GM23338 (cell line): Measurements from ENCODE around the gene GRM4. TPM values are rescaled to one million over a fixed set of nuclear protein-coding genes. Genes with fewer than 3 reads are reported as not detected.

Experiments used
- ATAC-seq: fragments of 200-7000 bp; cut with Tn5 transposase; 3 replicates; pipeline ENCODE4 v1.9.1; 2020
- DNase-seq: peaks from one replicate; pipeline ENCODE4 v3.0.0-alpha.2; 2015; ENCODE audit warnings: low spot score
- H2AFZ ChIP-seq: fragments of 200-600 bp; sonication (generic); 2 replicates; pipeline ENCODE4 v1.8.0; 2016; ENCODE audit warnings: antibody characterized with exemption, mild to moderate bottlenecking, moderate library complexity
- H3F3A ChIP-seq: fragments of 200-600 bp; sonication (generic); replicated peaks from 2 replicates; pipeline ENCODE4 v1.8.0; 2017; ENCODE audit warnings: antibody characterized with exemption, mixed run types, low read depth
- H3K27ac ChIP-seq: fragments of 200-600 bp; sonication (generic); 2 replicates; pipeline ENCODE4 v1.6.1; 2016; ENCODE audit warnings: low read depth
- H3K27me3 ChIP-seq: fragments of 200-600 bp; sonication (generic); 2 replicates; pipeline ENCODE4 v1.8.0; 2016; ENCODE audit warnings: mild to moderate bottlenecking, mixed run types, moderate library complexity; ENCODE audit not compliant: insufficient read depth
- H3K36me3 ChIP-seq: fragments of 200-600 bp; sonication (generic); 2 replicates; pipeline ENCODE4 v1.8.0; 2016; ENCODE audit warnings: mild to moderate bottlenecking; ENCODE audit not compliant: insufficient read depth
- H3K4me1 ChIP-seq: fragments of 200-600 bp; sonication (generic); 2 replicates; pipeline ENCODE4 v1.8.0; 2016; ENCODE audit warnings: mild to moderate bottlenecking, moderate library complexity; ENCODE audit not compliant: insufficient read depth
- H3K4me2 ChIP-seq: fragments of 200-600 bp; sonication (generic); 2 replicates; pipeline ENCODE4 v1.7.1; 2017; ENCODE audit warnings: mixed run types
- H3K4me3 ChIP-seq: fragments of 200-600 bp; sonication (generic); 2 replicates; pipeline ENCODE4 v1.6.1; 2016; ENCODE audit warnings: mixed run types
- H3K79me2 ChIP-seq: fragments of 200-600 bp; sonication (generic); replicated peaks from 2 replicates; pipeline ENCODE4 v1.8.0; 2017; ENCODE audit warnings: mild to moderate bottlenecking; ENCODE audit not compliant: insufficient read depth
- H3K9me2 ChIP-seq: fragments of 200-600 bp; sonication (generic); 2 replicates; pipeline ENCODE4 v1.8.0; 2017; ENCODE audit not compliant: insufficient read depth
- H4K20me1 ChIP-seq: fragments of 200-600 bp; sonication (generic); replicated peaks from 2 replicates; pipeline ENCODE4 v1.8.0; 2017; ENCODE audit warnings: mild to moderate bottlenecking; ENCODE audit not compliant: insufficient read depth
- H3K27ac Mint-ChIP-seq: 2 replicates; pipeline ENCODE4 v1.8.0; 2020; ENCODE audit warnings: inconsistent platforms, mild to moderate bottlenecking, moderate library complexity, mixed read lengths
- H3K27me3 Mint-ChIP-seq: 3 replicates; pipeline ENCODE4 v1.8.0; 2022; ENCODE audit warnings: low read depth, mild to moderate bottlenecking, moderate library complexity, mixed read lengths, inconsistent platforms; ENCODE audit not compliant: insufficient read depth, poor library complexity
- H3K36me3 Mint-ChIP-seq: 3 replicates; pipeline ENCODE4 v1.8.0; 2021; ENCODE audit warnings: low read depth, mild to moderate bottlenecking, inconsistent platforms, moderate library complexity, mixed read lengths
- H3K4me1 Mint-ChIP-seq: 3 replicates; pipeline ENCODE4 v1.8.0; 2020; ENCODE audit warnings: mild to moderate bottlenecking, inconsistent platforms, mixed read lengths
- H3K4me3 Mint-ChIP-seq: 3 replicates; pipeline ENCODE4 v1.8.0; 2021; ENCODE audit warnings: moderate library complexity, mild to moderate bottlenecking, inconsistent platforms, mixed read lengths
- H3K9me3 Mint-ChIP-seq: 3 replicates; pipeline ENCODE4 v1.8.0; 2020; ENCODE audit warnings: moderate library complexity, mild to moderate bottlenecking, inconsistent platforms, mixed read lengths
- CREB1 ChIP-seq: fragments of 250-450 bp; sonication (Bioruptor Pico); IDR thresholded peaks from 2 replicates; pipeline ENCODE4 v1.5.0; 2020; ENCODE audit warnings: low read depth, mild to moderate bottlenecking, moderate library complexity
- EZH2 ChIP-seq: fragments of 200-600 bp; sonication (generic); IDR thresholded peaks from one replicate; pipeline ENCODE4 v1.8.0; 2017; ENCODE audit warnings: antibody characterized with exemption, mild to moderate bottlenecking, low read depth; ENCODE audit not compliant: unreplicated experiment
- EZH2phosphoT487 ChIP-seq: fragments of 200-600 bp; sonication (generic); IDR thresholded peaks from one replicate; pipeline ENCODE4 v1.8.1; 2018; ENCODE audit warnings: antibody characterized with exemption; ENCODE audit not compliant: unreplicated experiment
- JUNB ChIP-seq: IDR thresholded peaks from one replicate; pipeline ENCODE4 v1.6.1; 2016; ENCODE audit warnings: antibody characterized with exemption; ENCODE audit not compliant: unreplicated experiment
- NANOG ChIP-seq: IDR thresholded peaks from 2 replicates; pipeline ENCODE4 v1.6.1; 2016; ENCODE audit warnings: antibody characterized with exemption, borderline replicate concordance
- POLR2AphosphoS5 ChIP-seq: IDR thresholded peaks from 2 replicates; pipeline ENCODE4 v1.6.1; 2016; ENCODE audit warnings: antibody characterized with exemption, low read depth
- STAT1 ChIP-seq: IDR thresholded peaks from one replicate; pipeline ENCODE4 v1.6.1; 2016; ENCODE audit warnings: antibody characterized with exemption; ENCODE audit not compliant: unreplicated experiment
- ZNF114 ChIP-seq: fragments of 250-450 bp; sonication (Bioruptor Pico); IDR thresholded peaks from 2 replicates; pipeline ENCODE4 v1.5.0; 2020; ENCODE audit warnings: mild to moderate bottlenecking, moderate library complexity
- ZNF331 ChIP-seq: fragments of 250-450 bp; sonication (Bioruptor Pico); IDR thresholded peaks from 2 replicates; pipeline ENCODE4 v1.5.0; 2020; ENCODE audit warnings: low read depth, mild to moderate bottlenecking, moderate library complexity
- polyA plus RNA-seq: library from polyadenylated mRNA; unstranded; fragments of >200 nt; fragmentation: Nextera tagmentation; extraction: Ambion mirVana; gene quantifications from 2 replicates; pipeline ENCODE4 v1.2.1, GENCODE V29; 2016
- total RNA-seq: library from RNA; depleted of rRNA; stranded (reverse); fragments of >200 nt; shearing (Covaris generic); gene quantifications from 2 replicates; pipeline ENCODE4 v1.2.3, GENCODE V29; 2014
- TF ChIP-seq, protein P1 (sequence below): fragments of 250-450 bp; sonication (Bioruptor Pico); IDR thresholded peaks from 2 replicates; pipeline ENCODE4 v1.5.0; 2020; ENCODE audit warnings: mild to moderate bottlenecking, moderate library complexity
- TF ChIP-seq, protein P2 (sequence below): IDR thresholded peaks from one replicate; pipeline ENCODE4 v1.6.1; 2018; ENCODE audit warnings: antibody characterized with exemption; ENCODE audit not compliant: unreplicated experiment
- TF ChIP-seq, protein P3 (sequence below): IDR thresholded peaks from 2 replicates; pipeline ENCODE4 v1.6.1; 2016; ENCODE audit warnings: antibody characterized with exemption
- TF ChIP-seq, protein P4 (sequence below), 2 experiments: fragments of 200-600 bp in 1 of 2; sonication (generic) in 1 of 2; conservative IDR thresholded peaks; 2 replicates each; pipeline versions ENCODE4 v1.5.1 to v1.6.1; 2016 to 2017; ENCODE audit warnings: antibody characterized with exemption in 2 of 2, low read depth in 2 of 2, mild to moderate bottlenecking in 2 of 2, moderate library complexity in 1 of 2

The GRM4 gene
- total and polyA plus RNA-seq, 2 experiments from 2014 or later = 7.0 to 30.6 TPM

DNA sequence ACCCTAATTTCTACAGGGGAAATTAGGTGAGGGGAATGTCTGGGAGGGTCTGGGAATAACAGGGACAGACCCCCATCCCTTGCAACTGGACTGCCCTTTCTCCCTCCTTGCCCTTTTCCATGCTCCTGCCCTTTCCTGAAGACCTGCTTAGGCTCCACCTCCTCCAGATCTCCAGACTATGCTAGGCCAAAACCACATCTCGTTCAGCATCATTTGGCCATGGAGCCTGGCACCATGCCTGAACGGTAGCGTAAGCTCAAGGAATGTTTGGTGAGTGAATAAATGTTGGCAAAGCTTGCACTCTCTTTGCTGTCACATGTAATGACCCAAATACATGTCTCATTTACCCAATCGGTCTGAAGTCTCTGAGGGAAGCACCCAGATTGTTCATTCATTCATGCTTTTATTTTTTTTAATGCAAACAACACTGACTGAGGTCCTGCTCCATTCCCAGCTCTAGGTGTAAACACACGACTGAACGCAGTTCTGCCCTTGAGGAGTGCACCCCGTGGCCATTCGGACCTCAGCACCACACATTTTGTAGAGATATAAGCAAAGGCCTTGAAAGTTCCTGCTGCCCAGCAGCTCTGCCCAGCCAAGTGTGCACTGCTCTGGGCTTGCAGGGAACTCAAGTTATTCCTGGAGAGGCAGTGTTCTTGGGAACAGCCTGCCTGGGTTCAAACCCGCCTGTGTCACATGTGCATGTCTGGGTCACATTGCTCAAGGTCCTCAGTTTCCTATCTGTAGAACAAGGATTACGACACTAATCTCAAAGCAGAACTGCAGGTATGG is 1.1 kb upstream of the GRM4 start:
- Histone ChIP-seq H3K4me1 (peaks cover 60% of the 10 kb centered on the region), H4K20me1 (no peaks in the 10 kb centered on the region), H3K27me3 (peaks cover 63% of the 10 kb centered on the region), H2AFZ (no peak overlapping the region), H3K4me3 (no peak overlapping the region), H3K36me3 (no peaks in the 10 kb centered on the region), H3K4me2 (no peak overlapping the region), H3K27ac (no peak overlapping the region), H3K9me2 (no peaks in the 10 kb centered on the region), H3K79me2 (0 out of 2 replicates have a peak, but pooled peaks cover 6% of the 10 kb centered on the region), H3F3A (peaks cover 16% of the 10 kb centered on the region)
- DNase-seq (no peak), ATAC-seq (no peak)
- Mint-ChIP-seq H3K27me3 (peaks cover 59% of the 10 kb centered on the region), H3K9me3 (no peaks in the 10 kb centered on the region), H3K27ac (no peak overlapping the region), H3K4me1 (peaks cover 66% of the 10 kb centered on the region), H3K36me3 (peaks cover 3% of the 10 kb centered on the region; the same call in 1 of the 3 replicates), H3K4me3 (no peak overlapping the region; the same call in 2 of the 3 replicates)
- TF ChIP-seq, protein P1, sequence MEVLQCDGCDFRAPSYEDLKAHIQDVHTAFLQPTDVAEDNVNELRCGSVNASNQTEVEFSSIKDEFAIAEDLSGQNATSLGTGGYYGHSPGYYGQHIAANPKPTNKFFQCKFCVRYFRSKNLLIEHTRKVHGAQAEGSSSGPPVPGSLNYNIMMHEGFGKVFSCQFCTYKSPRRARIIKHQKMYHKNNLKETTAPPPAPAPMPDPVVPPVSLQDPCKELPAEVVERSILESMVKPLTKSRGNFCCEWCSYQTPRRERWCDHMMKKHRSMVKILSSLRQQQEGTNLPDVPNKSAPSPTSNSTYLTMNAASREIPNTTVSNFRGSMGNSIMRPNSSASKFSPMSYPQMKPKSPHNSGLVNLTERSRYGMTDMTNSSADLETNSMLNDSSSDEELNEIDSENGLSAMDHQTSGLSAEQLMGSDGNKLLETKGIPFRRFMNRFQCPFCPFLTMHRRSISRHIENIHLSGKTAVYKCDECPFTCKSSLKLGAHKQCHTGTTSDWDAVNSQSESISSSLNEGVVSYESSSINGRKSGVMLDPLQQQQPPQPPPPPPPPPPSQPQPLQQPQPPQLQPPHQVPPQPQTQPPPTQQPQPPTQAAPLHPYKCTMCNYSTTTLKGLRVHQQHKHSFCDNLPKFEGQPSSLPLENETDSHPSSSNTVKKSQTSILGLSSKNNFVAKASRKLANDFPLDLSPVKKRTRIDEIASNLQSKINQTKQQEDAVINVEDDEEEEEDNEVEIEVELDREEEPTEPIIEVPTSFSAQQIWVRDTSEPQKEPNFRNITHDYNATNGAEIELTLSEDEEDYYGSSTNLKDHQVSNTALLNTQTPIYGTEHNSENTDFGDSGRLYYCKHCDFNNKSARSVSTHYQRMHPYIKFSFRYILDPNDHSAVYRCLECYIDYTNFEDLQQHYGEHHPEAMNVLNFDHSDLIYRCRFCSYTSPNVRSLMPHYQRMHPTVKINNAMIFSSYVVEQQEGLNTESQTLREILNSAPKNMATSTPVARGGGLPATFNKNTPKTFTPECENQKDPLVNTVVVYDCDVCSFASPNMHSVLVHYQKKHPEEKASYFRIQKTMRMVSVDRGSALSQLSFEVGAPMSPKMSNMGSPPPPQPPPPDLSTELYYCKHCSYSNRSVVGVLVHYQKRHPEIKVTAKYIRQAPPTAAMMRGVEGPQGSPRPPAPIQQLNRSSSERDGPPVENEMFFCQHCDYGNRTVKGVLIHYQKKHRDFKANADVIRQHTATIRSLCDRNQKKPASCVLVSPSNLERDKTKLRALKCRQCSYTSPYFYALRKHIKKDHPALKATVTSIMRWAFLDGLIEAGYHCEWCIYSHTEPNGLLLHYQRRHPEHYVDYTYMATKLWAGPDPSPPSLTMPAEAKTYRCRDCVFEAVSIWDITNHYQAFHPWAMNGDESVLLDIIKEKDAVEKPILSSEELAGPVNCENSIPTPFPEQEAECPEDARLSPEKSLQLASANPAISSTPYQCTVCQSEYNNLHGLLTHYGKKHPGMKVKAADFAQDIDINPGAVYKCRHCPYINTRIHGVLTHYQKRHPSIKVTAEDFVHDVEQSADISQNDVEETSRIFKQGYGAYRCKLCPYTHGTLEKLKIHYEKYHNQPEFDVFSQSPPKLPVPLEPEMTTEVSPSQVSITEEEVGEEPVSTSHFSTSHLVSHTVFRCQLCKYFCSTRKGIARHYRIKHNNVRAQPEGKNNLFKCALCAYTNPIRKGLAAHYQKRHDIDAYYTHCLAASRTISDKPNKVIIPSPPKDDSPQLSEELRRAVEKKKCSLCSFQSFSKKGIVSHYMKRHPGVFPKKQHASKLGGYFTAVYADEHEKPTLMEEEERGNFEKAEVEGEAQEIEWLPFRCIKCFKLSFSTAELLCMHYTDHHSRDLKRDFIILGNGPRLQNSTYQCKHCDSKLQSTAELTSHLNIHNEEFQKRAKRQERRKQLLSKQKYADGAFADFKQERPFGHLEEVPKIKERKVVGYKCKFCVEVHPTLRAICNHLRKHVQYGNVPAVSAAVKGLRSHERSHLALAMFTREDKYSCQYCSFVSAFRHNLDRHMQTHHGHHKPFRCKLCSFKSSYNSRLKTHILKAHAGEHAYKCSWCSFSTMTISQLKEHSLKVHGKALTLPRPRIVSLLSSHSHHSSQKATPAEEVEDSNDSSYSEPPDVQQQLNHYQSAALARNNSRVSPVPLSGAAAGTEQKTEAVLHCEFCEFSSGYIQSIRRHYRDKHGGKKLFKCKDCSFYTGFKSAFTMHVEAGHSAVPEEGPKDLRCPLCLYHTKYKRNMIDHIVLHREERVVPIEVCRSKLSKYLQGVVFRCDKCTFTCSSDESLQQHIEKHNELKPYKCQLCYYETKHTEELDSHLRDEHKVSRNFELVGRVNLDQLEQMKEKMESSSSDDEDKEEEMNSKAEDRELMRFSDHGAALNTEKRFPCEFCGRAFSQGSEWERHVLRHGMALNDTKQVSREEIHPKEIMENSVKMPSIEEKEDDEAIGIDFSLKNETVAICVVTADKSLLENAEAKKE (CRISPR knock-in tag) = no peak
- TF ChIP-seq NANOG (no peak), ZNF114 (no peak), POLR2AphosphoS5 (no peak), STAT1 (no peak), EZH2 (no peak), ZNF331 (no peak), EZH2phosphoT487 (no peak), JUNB (no peak), CREB1 (no peak)
- TF ChIP-seq, protein P2, sequence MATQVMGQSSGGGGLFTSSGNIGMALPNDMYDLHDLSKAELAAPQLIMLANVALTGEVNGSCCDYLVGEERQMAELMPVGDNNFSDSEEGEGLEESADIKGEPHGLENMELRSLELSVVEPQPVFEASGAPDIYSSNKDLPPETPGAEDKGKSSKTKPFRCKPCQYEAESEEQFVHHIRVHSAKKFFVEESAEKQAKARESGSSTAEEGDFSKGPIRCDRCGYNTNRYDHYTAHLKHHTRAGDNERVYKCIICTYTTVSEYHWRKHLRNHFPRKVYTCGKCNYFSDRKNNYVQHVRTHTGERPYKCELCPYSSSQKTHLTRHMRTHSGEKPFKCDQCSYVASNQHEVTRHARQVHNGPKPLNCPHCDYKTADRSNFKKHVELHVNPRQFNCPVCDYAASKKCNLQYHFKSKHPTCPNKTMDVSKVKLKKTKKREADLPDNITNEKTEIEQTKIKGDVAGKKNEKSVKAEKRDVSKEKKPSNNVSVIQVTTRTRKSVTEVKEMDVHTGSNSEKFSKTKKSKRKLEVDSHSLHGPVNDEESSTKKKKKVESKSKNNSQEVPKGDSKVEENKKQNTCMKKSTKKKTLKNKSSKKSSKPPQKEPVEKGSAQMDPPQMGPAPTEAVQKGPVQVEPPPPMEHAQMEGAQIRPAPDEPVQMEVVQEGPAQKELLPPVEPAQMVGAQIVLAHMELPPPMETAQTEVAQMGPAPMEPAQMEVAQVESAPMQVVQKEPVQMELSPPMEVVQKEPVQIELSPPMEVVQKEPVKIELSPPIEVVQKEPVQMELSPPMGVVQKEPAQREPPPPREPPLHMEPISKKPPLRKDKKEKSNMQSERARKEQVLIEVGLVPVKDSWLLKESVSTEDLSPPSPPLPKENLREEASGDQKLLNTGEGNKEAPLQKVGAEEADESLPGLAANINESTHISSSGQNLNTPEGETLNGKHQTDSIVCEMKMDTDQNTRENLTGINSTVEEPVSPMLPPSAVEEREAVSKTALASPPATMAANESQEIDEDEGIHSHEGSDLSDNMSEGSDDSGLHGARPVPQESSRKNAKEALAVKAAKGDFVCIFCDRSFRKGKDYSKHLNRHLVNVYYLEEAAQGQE = no peak
- TF ChIP-seq, protein P3, sequence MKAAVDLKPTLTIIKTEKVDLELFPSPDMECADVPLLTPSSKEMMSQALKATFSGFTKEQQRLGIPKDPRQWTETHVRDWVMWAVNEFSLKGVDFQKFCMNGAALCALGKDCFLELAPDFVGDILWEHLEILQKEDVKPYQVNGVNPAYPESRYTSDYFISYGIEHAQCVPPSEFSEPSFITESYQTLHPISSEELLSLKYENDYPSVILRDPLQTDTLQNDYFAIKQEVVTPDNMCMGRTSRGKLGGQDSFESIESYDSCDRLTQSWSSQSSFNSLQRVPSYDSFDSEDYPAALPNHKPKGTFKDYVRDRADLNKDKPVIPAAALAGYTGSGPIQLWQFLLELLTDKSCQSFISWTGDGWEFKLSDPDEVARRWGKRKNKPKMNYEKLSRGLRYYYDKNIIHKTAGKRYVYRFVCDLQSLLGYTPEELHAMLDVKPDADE = no peak
- TF ChIP-seq, protein P4, sequence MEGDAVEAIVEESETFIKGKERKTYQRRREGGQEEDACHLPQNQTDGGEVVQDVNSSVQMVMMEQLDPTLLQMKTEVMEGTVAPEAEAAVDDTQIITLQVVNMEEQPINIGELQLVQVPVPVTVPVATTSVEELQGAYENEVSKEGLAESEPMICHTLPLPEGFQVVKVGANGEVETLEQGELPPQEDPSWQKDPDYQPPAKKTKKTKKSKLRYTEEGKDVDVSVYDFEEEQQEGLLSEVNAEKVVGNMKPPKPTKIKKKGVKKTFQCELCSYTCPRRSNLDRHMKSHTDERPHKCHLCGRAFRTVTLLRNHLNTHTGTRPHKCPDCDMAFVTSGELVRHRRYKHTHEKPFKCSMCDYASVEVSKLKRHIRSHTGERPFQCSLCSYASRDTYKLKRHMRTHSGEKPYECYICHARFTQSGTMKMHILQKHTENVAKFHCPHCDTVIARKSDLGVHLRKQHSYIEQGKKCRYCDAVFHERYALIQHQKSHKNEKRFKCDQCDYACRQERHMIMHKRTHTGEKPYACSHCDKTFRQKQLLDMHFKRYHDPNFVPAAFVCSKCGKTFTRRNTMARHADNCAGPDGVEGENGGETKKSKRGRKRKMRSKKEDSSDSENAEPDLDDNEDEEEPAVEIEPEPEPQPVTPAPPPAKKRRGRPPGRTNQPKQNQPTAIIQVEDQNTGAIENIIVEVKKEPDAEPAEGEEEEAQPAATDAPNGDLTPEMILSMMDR (conservative IDR thresholded peaks at IDR 0.05; ENCODE audit: low read depth in 2 of 2) = no peak
